K562 (cell line): ENCODE results near the gene SLC16A4. TPM values are rescaled to one million over a fixed set of nuclear protein-coding genes. Genes with fewer than 3 reads are reported as not detected.
"Not testable (repeated sequence)": the region's sequence is repeated elsewhere in the genome, so short reads cannot be mapped to it uniquely, and the experiment has no call there.

Experiments used
- ATAC-seq: fragments of 200-7000 bp; cut with Tn5 transposase; 3 replicates; pipeline ENCODE4 v1.9.1; 2020; ENCODE audit warnings: moderate library complexity
- BruUV-seq: library from RNA; stranded (reverse); fragments of 400-500 nt; replicated peaks from 2 replicates; lab custom pipeline; 2021; lab: Mats Ljungman, UMichigan
- CTCF ChIA-PET: fragments of 300-600 bp; formaldehyde crosslinking; extraction: SDS; loops from one replicate; lab custom pipeline; 2021; ENCODE audit warnings: low intra/inter-chr PET ratio; lab: Yijun Ruan, JAX
- POLR2A ChIA-PET: fragments of 300-600, 350-650 bp; sonication (Branson Sonifier 250); formaldehyde crosslinking; extraction: SDS; loops from one replicate; lab custom pipeline; 2021; ENCODE audit warnings: antibody characterized with exemption, inconsistent platforms; lab: Yijun Ruan, JAX
- DNase-seq, 4 experiments: peaks; one replicate each; pipeline versions ENCODE4 v3.0.0 to v3.0.0-alpha.2; 2011 to 2018; ENCODE audit warnings: low spot score in 3 of 4, mixed read lengths in 3 of 4; ENCODE audit errors: extremely low read depth in 1 of 4
- FAIRE-seq: peaks from 2 replicates; lab custom pipeline; 2011; peaks lifted over from hg19 to GRCh38; lab: Jason Lieb, UNC
- H2AFZ ChIP-seq: 2 replicates; pipeline ENCODE4 v1.6.0; 2011; ENCODE audit warnings: low read depth, low read length, control low read depth, inconsistent platforms
- H3K27ac ChIP-seq: fragments of 200-600 bp; 3 replicates; pipeline ENCODE4 v1.8.0; 2011; ENCODE audit warnings: low read depth, mild to moderate bottlenecking, control low read depth, inconsistent platforms, low read length, moderate library complexity, mixed read lengths; ENCODE audit errors: extremely low read depth
- H3K27me3 ChIP-seq, 2 experiments: fragments of 300-600 bp in 1 of 2; 2 replicates in 1 of 2; 3 replicates in 1 of 2; pipeline versions ENCODE4 v1.6.0 to v1.8.0; 2011; ENCODE audit warnings: inconsistent platforms in 2 of 2, low read length in 2 of 2, mild to moderate bottlenecking in 1 of 2, mixed read lengths in 1 of 2, moderate library complexity in 1 of 2; ENCODE audit not compliant: control insufficient read depth in 2 of 2, insufficient read depth in 2 of 2
- H3K36me3 ChIP-seq: fragments of 300-600 bp; 3 replicates; pipeline ENCODE4 v1.8.0; 2011; ENCODE audit warnings: mild to moderate bottlenecking, low read length, inconsistent platforms; ENCODE audit not compliant: control insufficient read depth, insufficient read depth
- H3K4me1 ChIP-seq, 2 experiments: fragments of 200-600 bp in 1 of 2; replicated peaks in 1 of 2; 2 replicates in 1 of 2; 3 replicates in 1 of 2; pipeline versions ENCODE4 v1.5.1 to v1.8.0; 2011; ENCODE audit warnings: inconsistent platforms in 2 of 2, low read length in 2 of 2, mild to moderate bottlenecking in 1 of 2, mixed read lengths in 1 of 2, moderate library complexity in 1 of 2; ENCODE audit not compliant: control insufficient read depth in 2 of 2, insufficient read depth in 2 of 2
- H3K4me2 ChIP-seq: 2 replicates; pipeline ENCODE4 v1.6.1; 2011; ENCODE audit warnings: low read length, control low read depth, inconsistent platforms, mixed read lengths; ENCODE audit not compliant: insufficient read depth
- H3K4me3 ChIP-seq: fragments of 200-600 bp; sonication (generic), shearing (Covaris generic); 2 replicates; pipeline ENCODE4 v1.5.1; 2016; ENCODE audit warnings: control low read depth, inconsistent platforms
- H3K79me2 ChIP-seq: fragments of 200-600 bp; 3 replicates; pipeline ENCODE4 v1.8.0; 2011; ENCODE audit warnings: low read length, inconsistent platforms; ENCODE audit not compliant: control insufficient read depth, insufficient read depth
- H3K9ac ChIP-seq, 2 experiments: 2 replicates each; pipeline versions ENCODE4 v1.6.0 to v1.6.1; 2011; ENCODE audit warnings: low read depth in 2 of 2, low read length in 2 of 2, control low read depth in 1 of 2, inconsistent platforms in 1 of 2, mild to moderate bottlenecking in 1 of 2, mixed read lengths in 1 of 2; ENCODE audit not compliant: insufficient read depth in 1 of 2
- H3K9me1 ChIP-seq: one replicate; pipeline ENCODE4 v1.6.0; 2011; ENCODE audit warnings: inconsistent platforms, mild to moderate bottlenecking, low read length, moderate library complexity; ENCODE audit not compliant: control insufficient read depth, insufficient read depth
- H3K9me3 ChIP-seq: replicated peaks from 2 replicates; pipeline ENCODE4 v1.5.1; 2011; ENCODE audit warnings: low read depth, low read length, inconsistent platforms; ENCODE audit not compliant: control insufficient read depth, insufficient read depth
- H4K20me1 ChIP-seq: replicated peaks from 2 replicates; pipeline ENCODE4 v1.6.1; 2011; ENCODE audit warnings: low read length, inconsistent platforms, mixed read lengths; ENCODE audit not compliant: control insufficient read depth, insufficient read depth
- BCOR ChIP-seq: fragments of 450-650 bp; IDR thresholded peaks from 2 replicates; pipeline ENCODE4 v1.6.1; 2016
- CC2D1A ChIP-seq: fragments of 450-650 bp; IDR thresholded peaks from 2 replicates; pipeline ENCODE4 v1.6.1; 2017; ENCODE audit warnings: mild to moderate bottlenecking
- CCNT2 ChIP-seq: IDR thresholded peaks from 2 replicates; pipeline ENCODE4 v1.6.1; 2011; ENCODE audit warnings: borderline replicate concordance, low read depth, mild to moderate bottlenecking, moderate library complexity, mixed read lengths, low read length; ENCODE audit not compliant: insufficient read length; ENCODE audit errors: extremely low read depth
- ESRRA ChIP-seq: fragments of 450-650 bp; IDR thresholded peaks from 2 replicates; pipeline ENCODE4 v1.6.1; 2014; ENCODE audit warnings: low read depth, mild to moderate bottlenecking, moderate library complexity, borderline replicate concordance
- FOXK2 ChIP-seq, 2 experiments: fragments of 450-650 bp; IDR thresholded peaks in 1 of 2; conservative IDR thresholded peaks in 1 of 2; 2 replicates each; pipeline ENCODE4 v1.6.1; 2016; ENCODE audit warnings: low read depth in 2 of 2, mild to moderate bottlenecking in 1 of 2
- HDAC1 ChIP-seq, 2 experiments: fragments of 450-650 bp; IDR thresholded peaks; 2 replicates each; pipeline ENCODE4 v1.6.1; 2016 to 2017; ENCODE audit warnings: inconsistent platforms in 1 of 2, mild to moderate bottlenecking in 1 of 2, moderate library complexity in 1 of 2
- KDM1A ChIP-seq, 2 experiments: fragments of 450-650 bp; IDR thresholded peaks; 2 replicates each; pipeline ENCODE4 v1.6.1; 2016; ENCODE audit warnings: mild to moderate bottlenecking in 2 of 2
- MEIS2 ChIP-seq: fragments of 450-650 bp; IDR thresholded peaks from 2 replicates; pipeline ENCODE4 v1.6.1; 2014; ENCODE audit warnings: mild to moderate bottlenecking; ENCODE audit not compliant: partially characterized antibody
- MTA3 ChIP-seq: fragments of 450-650 bp; formaldehyde crosslinking; IDR thresholded peaks from 2 replicates; pipeline ENCODE4 v1.6.1; 2017; ENCODE audit warnings: mild to moderate bottlenecking, borderline replicate concordance
- NCOA1 ChIP-seq: fragments of 450-650 bp; IDR thresholded peaks from 2 replicates; pipeline ENCODE4 v1.6.1; 2016; ENCODE audit warnings: low read depth
- NFIC ChIP-seq: fragments of 450-650 bp; IDR thresholded peaks from 2 replicates; pipeline ENCODE4 v1.6.1; 2017; ENCODE audit warnings: mild to moderate bottlenecking, inconsistent platforms
- PHB2 ChIP-seq: fragments of 450-650 bp; IDR thresholded peaks from 2 replicates; pipeline ENCODE4 v1.6.1; 2017; ENCODE audit warnings: low read depth
- PML ChIP-seq: IDR thresholded peaks from 2 replicates; pipeline ENCODE4 v1.6.1; 2012; ENCODE audit warnings: low read length, inconsistent platforms
- STAT5A ChIP-seq: IDR thresholded peaks from 2 replicates; pipeline ENCODE4 v1.6.1; 2012; ENCODE audit warnings: low read length, inconsistent platforms, borderline replicate concordance
- TAL1 ChIP-seq: fragments of 450-650 bp; IDR thresholded peaks from 2 replicates; pipeline ENCODE4 v1.6.1; 2016; ENCODE audit warnings: mild to moderate bottlenecking
- TCF3 ChIP-seq: sonication (generic); formaldehyde crosslinking; IDR thresholded peaks from 2 replicates; pipeline ENCODE4 v1.4.0; 2020; ENCODE audit warnings: mild to moderate bottlenecking, missing genetic modification reagents
- TEAD4 ChIP-seq, 2 experiments: sonication (generic) in 1 of 2; formaldehyde crosslinking in 1 of 2; IDR thresholded peaks; 2 replicates each; pipeline versions ENCODE4 v1.6.1 to v1.8.0; 2012 to 2022; ENCODE audit warnings: borderline replicate concordance in 1 of 2, inconsistent platforms in 1 of 2, low read length in 1 of 2, mild to moderate bottlenecking in 1 of 2, missing genetic modification reagents in 1 of 2
- ZNF766 ChIP-seq: fragments of 200-800 bp; sonication (Bioruptor generic); conservative IDR thresholded peaks from 2 replicates; pipeline ENCODE4 v1.6.1; 2016; ENCODE audit warnings: missing genetic modification characterization, missing compliant biosample characterization
- WGBS: fragments of 100-300 bp; shearing (Covaris generic); methylation state at CpG from one replicate; pipeline ENCODE4 v1.1.6; 2016; ENCODE audit warnings: low coverage, mixed read lengths; ENCODE audit not compliant: insufficient coverage; ENCODE audit errors: missing lambda C conversion rate; 5-methylcytosine and 5-hydroxymethylcytosine counted together
- in situ Hi-C: fragments of 300-500 bp; cut with MboI; formaldehyde crosslinking; loops from 4 replicates; pipeline ENCODE4 v1.15.0; 2018; ENCODE audit warnings: inconsistent platforms, mixed read lengths
- intact Hi-C: fragments of 100-400 bp; cut with micrococcal nuclease; formaldehyde crosslinking; loops from 2 replicates; pipeline ENCODE4 v1.14.2; 2022
- polyA plus RNA-seq, 8 experiments: library from polyadenylated mRNA; depleted of rRNA in 4 of 8; stranded (reverse) in 5 of 8; unstranded in 3 of 8; fragments of >200 nt; fragmentation: Nextera tagmentation in 2 of 8; fragmentation: Illumina TruSeq in 1 of 8; extraction: Ambion mirVana in 2 of 8; extraction: Trizol in 1 of 8; gene quantifications; 2 replicates each; pipeline versions ENCODE4 v1.2.1 to v1.2.3, GENCODE V29; 2011 to 2014; ENCODE audit warnings: inconsistent platforms in 1 of 8, missing spikeins in 1 of 8
- total RNA-seq, 7 experiments: library from RNA; depleted of rRNA in 6 of 7; stranded (reverse); fragments of >200 nt in 6 of 7; fragmentation: Illumina TruSeq in 2 of 7; extraction: Trizol in 2 of 7; gene quantifications; 2 replicates each; pipeline versions ENCODE4 v1.2.1 to v1.2.3, GENCODE V29; 2011 to 2021; ENCODE audit warnings: low replicate concordance in 1 of 7
- TF ChIP-seq, protein P1 (sequence below): sonication (generic); formaldehyde crosslinking; IDR thresholded peaks from 2 replicates; pipeline ENCODE4 v1.8.1; 2023; ENCODE audit warnings: mild to moderate bottlenecking, missing genetic modification reagents

SLC16A4 gene
- total and polyA plus RNA-seq, 9 of the 15 experiments (the other 6 are each of a cell fraction or from before 2014, with no cell fraction given) = 0.04 to 0.31 (median 0.18) TPM; not detected in 1

DNA sequence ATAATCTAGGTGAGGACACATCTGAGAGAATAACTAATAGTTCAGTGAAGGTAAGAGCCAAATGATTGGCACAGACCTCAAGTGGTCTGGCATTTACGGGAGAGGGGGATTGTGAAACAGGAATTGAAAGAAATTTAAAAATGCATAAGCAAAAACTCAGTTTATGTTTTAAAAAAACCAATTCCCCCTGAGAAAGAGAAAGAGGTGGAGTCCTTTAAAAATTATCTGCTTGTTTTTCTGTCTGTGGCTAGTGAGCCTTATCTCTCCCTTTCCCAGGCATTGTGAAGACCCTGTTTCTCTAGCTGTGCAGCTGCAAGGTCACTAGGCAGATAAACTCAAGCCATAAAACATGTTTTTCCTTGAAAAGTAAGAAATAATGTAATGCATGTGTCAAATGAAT, 22.2 kb upstream of the SLC16A4 start:
- intact Hi-C loops (loop anchor here (1.0 to 2.0 kb wide), 2 partner anchors 74 to 83 kb away; partner anchors contain the start of gene RBM15), in situ Hi-C loops (loop anchor here (5.0 kb wide), 1 partner anchor 211 kb away; no protein-coding TSS in a partner anchor)
- POLR2A ChIA-PET = interaction anchor here (0.7 to 1.9 kb wide), 11 partner anchors 8 to 205 kb away, joined by 3 to 9 read pairs (median 5); partner anchors contain the start of gene RBM15
- not testable (repeated sequence) for H3K79me2 ChIP-seq; BruUV-seq; H3K9me3 ChIP-seq; H3K36me3 ChIP-seq; H3K27me3 ChIP-seq; H4K20me1 ChIP-seq; H3K4me3 ChIP-seq; H3K9me1 ChIP-seq; TF ChIP-seq TEAD4 (CRISPR knock-in tag; IDR thresholded peaks at IDR 0.05; ENCODE audit: borderline replicate concordance)
- Histone ChIP-seq H3K4me2 (peak overlapping the region; percentile 62), H3K4me1 (peaks cover 0 to 40% of the 10 kb centered on the region in 2 experiments; a peak in 4 of 5 replicates), H3K27ac (peak overlapping the region; percentile 11; the same call in 2 of the 3 replicates), H3K9ac (peak overlapping the region in 1 of 2 experiments; percentile 16; a peak in 2 of 4 replicates), H2AFZ (0 out of 2 replicates have a peak overlapping the region, but pooled peaks have one; percentile 2)
- peak; percentile 60 for ATAC-seq
- 0% methylated on average over 1 of the region's 1 CpG for WGBS
- DNase-seq = peak in 1 of 4 experiments; percentile 46
- CTCF ChIA-PET = interaction anchor here (0.9 to 3.9 kb wide), 6 partner anchors 21 to 210 kb away, joined by 4 to 40 read pairs (median 10); no protein-coding TSS in a partner anchor
- peak; percentile 76 for FAIRE-seq
- TF ChIP-seq, protein P1, sequence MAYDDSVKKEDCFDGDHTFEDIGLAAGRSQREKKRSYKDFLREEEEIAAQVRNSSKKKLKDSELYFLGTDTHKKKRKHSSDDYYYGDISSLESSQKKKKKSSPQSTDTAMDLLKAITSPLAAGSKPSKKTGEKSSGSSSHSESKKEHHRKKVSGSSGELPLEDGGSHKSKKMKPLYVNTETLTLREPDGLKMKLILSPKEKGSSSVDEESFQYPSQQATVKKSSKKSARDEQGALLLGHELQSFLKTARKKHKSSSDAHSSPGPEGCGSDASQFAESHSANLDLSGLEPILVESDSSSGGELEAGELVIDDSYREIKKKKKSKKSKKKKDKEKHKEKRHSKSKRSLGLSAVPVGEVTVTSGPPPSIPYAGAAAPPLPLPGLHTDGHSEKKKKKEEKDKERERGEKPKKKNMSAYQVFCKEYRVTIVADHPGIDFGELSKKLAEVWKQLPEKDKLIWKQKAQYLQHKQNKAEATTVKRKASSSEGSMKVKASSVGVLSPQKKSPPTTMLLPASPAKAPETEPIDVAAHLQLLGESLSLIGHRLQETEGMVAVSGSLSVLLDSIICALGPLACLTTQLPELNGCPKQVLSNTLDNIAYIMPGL (CRISPR knock-in tag) = 0 out of 2 replicates have a peak, but pooled peaks have one; percentile 18
- TF ChIP-seq MEIS2 = peak; percentile 76
- peak; percentile 94 for TF ChIP-seq TCF3 (CRISPR knock-in tag)
- peak; percentile 12; the same call in 1 of the 2 replicates for TF ChIP-seq ZNF766 (CRISPR knock-in tag)
- TF ChIP-seq MTA3 = 0 out of 2 replicates have a peak, but pooled peaks have one; percentile 11
- peak; percentile 90 for TF ChIP-seq TAL1
- TF ChIP-seq NFIC = peak; percentile 75
- TF ChIP-seq NCOA1 = 0 out of 2 replicates have a peak, but pooled peaks have one; percentile 14
- 0 out of 4 replicates have a peak, but pooled peaks have one; percentile 27 to 37 for TF ChIP-seq HDAC1 (IDR thresholded peaks at IDR 0.05)
- TF ChIP-seq KDM1A (IDR thresholded peaks at IDR 0.05) = peak; percentile 64 to 78
- peak; percentile 30; the same call in 1 of the 2 replicates for TF ChIP-seq BCOR
- TF ChIP-seq CC2D1A = peak; percentile 21; the same call in 1 of the 2 replicates
- peak; percentile 29 to 53; a peak in 1 of 4 replicates for TF ChIP-seq FOXK2 (conservative IDR thresholded peaks at IDR 0.05 in 1 of 2, IDR thresholded peaks at IDR 0.05 in 1 of 2; ENCODE audit: low read depth in 2 of 2)
- peak; percentile 20 for TF ChIP-seq CCNT2
- peak; percentile 79 for TF ChIP-seq STAT5A
- TF ChIP-seq ESRRA = peak; percentile 50; the same call in 1 of the 2 replicates
- peak; percentile 79; the same call in 1 of the 2 replicates for TF ChIP-seq PML
- TF ChIP-seq PHB2 = peak; percentile 66; the same call in 1 of the 2 replicates
- peak; percentile 89 for TF ChIP-seq TEAD4 (IDR thresholded peaks at IDR 0.05; ENCODE audit: low read length)
